Ascending aorta (tissue), 2 donors: ENCODE results near the gene ZBTB20. TPM values are rescaled to one million over a fixed set of nuclear protein-coding genes. Genes with fewer than 3 reads are reported as not detected.

Experiments used
- DNase-seq, 2 donors: peaks; one replicate each; pipeline ENCODE4 v3.0.0-alpha.2; 2019; ENCODE audit warnings: low spot score in 2 of 2
- H3K27ac ChIP-seq, 2 donors: fragments of 200-600 bp; sonication (generic); one replicate each; pipeline ENCODE4 v1.5.1; 2016 to 2017; ENCODE audit warnings: mild to moderate bottlenecking in 1 of 2
- H3K27me3 ChIP-seq: fragments of 200-600 bp; sonication (generic); one replicate; pipeline ENCODE4 v1.5.1; 2017
- H3K36me3 ChIP-seq, 2 donors: fragments of 200-600 bp; sonication (generic); one replicate each; pipeline ENCODE4 v1.5.1; 2016
- H3K4me1 ChIP-seq, 2 donors: fragments of 200-600 bp; sonication (generic); one replicate each; pipeline ENCODE4 v1.5.1; 2016 to 2017; ENCODE audit warnings: mild to moderate bottlenecking in 1 of 2
- H3K4me3 ChIP-seq, 2 donors: fragments of 200-600 bp; sonication (generic); one replicate each; pipeline ENCODE4 v1.5.1; 2016 to 2017; ENCODE audit warnings: mild to moderate bottlenecking in 1 of 2
- H3K9me3 ChIP-seq, 2 donors: fragments of 200-600 bp; sonication (generic); one replicate each; pipeline ENCODE4 v1.5.1; 2016
- CTCF ChIP-seq, 3 experiments: fragments of 200-600 bp in 2 of 3; fragments of 450-650 bp in 1 of 3; sonication (generic) in 2 of 3; IDR thresholded peaks; one replicate each; pipeline ENCODE4 v1.5.1; 2016 to 2019; ENCODE audit warnings: antibody characterized with exemption in 3 of 3, mild to moderate bottlenecking in 1 of 3, moderate library complexity in 1 of 3
- intact Hi-C: fragments of 100-400 bp; cut with DNase I; formaldehyde crosslinking; loops from one replicate; pipeline ENCODE4 v1.15.1; 2023
- total RNA-seq: library from RNA; depleted of rRNA; stranded (reverse); fragments of >200 nt; gene quantifications from one replicate; pipeline ENCODE4 v1.1.0, GENCODE V29; 2016

ZBTB20 gene
- total RNA-seq, 1 donor from 2014 or later = 60.3 TPM

DNA sequence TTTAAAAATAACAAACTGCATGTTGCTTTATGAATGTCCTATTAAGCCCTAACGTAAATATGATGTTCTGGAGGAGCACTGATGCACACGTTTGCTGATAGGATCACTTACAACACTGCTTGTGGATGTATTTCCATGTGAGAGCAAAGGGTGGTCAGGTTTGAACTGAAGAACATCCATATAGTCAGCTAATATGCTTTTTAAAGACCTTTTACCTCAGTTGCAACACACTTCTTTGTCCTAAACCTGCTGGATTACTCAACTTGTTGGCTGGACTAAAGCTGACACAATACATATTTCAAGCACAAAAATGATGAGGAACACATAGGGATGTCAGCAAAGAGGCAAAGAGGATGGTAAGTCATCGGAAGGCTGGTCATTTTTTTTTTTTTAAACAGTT, 666.6 kb downstream of the ZBTB20 start:
- Histone ChIP-seq H3K27me3 (no peaks in the 10 kb centered on the region), H3K27ac (no peak overlapping the region), H3K9me3 (no peaks in the 10 kb centered on the region), H3K36me3 (no peaks in the 10 kb centered on the region), H3K4me1 (peaks cover 0 to 15% of the 10 kb centered on the region in 2 donors), H3K4me3 (no peak overlapping the region)
- no peak for TF ChIP-seq CTCF (IDR thresholded peaks at IDR 0.05)
- intact Hi-C loops = no loop called here
- DNase-seq = no peak

GRCh38 chr3:114478801-114479200, 668.3 kb downstream of the ZBTB20 start:
- Histone ChIP-seq H3K9me3 (no peaks in the 10 kb centered on the region), H3K27ac (no peak overlapping the region), H3K4me3 (no peak overlapping the region), H3K4me1 (peaks cover 0 to 8% of the 10 kb centered on the region in 2 donors), H3K27me3 (no peaks in the 10 kb centered on the region), H3K36me3 (no peaks in the 10 kb centered on the region)
- no peak for TF ChIP-seq CTCF (IDR thresholded peaks at IDR 0.05)
- DNase-seq = no peak
- intact Hi-C loops = no loop called here

DNA sequence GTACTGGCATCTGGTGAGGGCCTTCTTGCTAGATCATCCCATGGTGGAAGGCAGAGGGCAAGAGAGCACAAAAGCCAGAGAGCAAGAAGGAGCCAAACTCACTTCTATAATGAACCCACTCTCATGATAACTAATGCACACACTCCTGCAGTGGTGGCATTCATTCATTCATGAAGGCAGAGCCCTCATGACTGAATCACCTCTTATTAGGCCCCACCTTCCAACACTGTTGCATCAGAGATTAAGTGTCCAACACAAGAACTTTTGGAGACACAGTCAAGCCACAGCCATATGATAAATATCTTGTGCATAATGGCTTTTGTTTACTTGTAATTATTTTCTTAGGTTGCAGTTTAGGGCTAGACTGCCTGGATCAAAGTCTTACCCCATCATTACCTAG, 670.6 kb downstream of the ZBTB20 start:
- H3K4me1 ChIP-seq = peaks cover 0 to 8% of the 10 kb centered on the region in 2 donors
- intact Hi-C loops = no loop called here
- TF ChIP-seq CTCF (IDR thresholded peaks at IDR 0.05) = no peak

GRCh38 chr3:114471478-114471877, 675.6 kb downstream of the ZBTB20 start:
- Histone ChIP-seq H3K27me3 (no peaks in the 10 kb centered on the region), H3K4me3 (no peak overlapping the region), H3K27ac (no peak overlapping the region), H3K36me3 (no peaks in the 10 kb centered on the region), H3K9me3 (no peaks in the 10 kb centered on the region), H3K4me1 (peaks cover 0 to 7% of the 10 kb centered on the region in 2 donors)
- intact Hi-C loops = no loop called here
- no peak for DNase-seq
- TF ChIP-seq CTCF (IDR thresholded peaks at IDR 0.05) = no peak

More for the DNA sequence above, 670.6 kb downstream of the ZBTB20 start:
- Histone ChIP-seq H3K27ac (no peak overlapping the region), H3K9me3 (no peaks in the 10 kb centered on the region), H3K27me3 (no peaks in the 10 kb centered on the region), H3K4me3 (no peak overlapping the region), H3K36me3 (no peaks in the 10 kb centered on the region)
- DNase-seq = no peak

GRCh38 chr3:114469070-114469469, 678.0 kb downstream of the ZBTB20 start:
- Histone ChIP-seq H3K27ac (peak overlapping the region in 1 of 2 donors; percentile 15), H3K27me3 (no peaks in the 10 kb centered on the region), H3K36me3 (no peaks in the 10 kb centered on the region), H3K4me1 (peaks cover 0 to 7% of the 10 kb centered on the region in 2 donors), H3K9me3 (no peaks in the 10 kb centered on the region), H3K4me3 (no peak overlapping the region)
- no peak for DNase-seq
- intact Hi-C loops = no loop called here
- TF ChIP-seq CTCF (IDR thresholded peaks at IDR 0.05) = no peak

DNA sequence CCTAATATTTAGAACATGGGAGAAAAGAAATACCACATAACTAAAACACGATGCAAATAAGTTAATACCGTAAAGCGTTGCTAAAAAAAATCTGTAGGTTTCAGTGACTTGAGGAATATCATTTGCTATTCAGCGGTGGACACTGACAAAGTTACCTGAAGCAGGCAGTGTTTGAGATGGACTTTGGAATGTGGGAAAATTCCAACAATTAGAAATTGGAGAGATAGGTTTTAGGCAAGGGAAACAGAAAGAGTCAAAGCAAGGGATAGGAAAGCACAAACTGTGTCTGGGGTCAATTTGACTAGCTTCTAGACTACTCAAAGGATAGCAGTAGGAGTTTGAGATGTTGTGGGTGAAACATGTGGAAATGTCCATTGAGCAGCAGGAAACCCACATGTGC, 680.3 kb downstream of the ZBTB20 start:
- no peak for DNase-seq
- H3K4me3 ChIP-seq = no peak overlapping the region
- intact Hi-C loops = no loop called here
- H3K4me1 ChIP-seq = peaks cover 0 to 7% of the 10 kb centered on the region in 2 donors
- no peaks in the 10 kb centered on the region for H3K9me3 ChIP-seq
- no peak for TF ChIP-seq CTCF (IDR thresholded peaks at IDR 0.05)
- no peak overlapping the region for H3K27ac ChIP-seq
- no peaks in the 10 kb centered on the region for H3K36me3 ChIP-seq
- H3K27me3 ChIP-seq = no peaks in the 10 kb centered on the region
